Uterus (tissue), 2 donors: Measurements from ENCODE around the gene NTRK2.

Experiments used
- POLR2A ChIP-seq, 2 donors: fragments of 450-650 bp; IDR thresholded peaks; one replicate each; pipeline ENCODE4 v1.6.1; 2016; ENCODE audit warnings: antibody characterized with exemption in 2 of 2, mild to moderate bottlenecking in 1 of 2, moderate library complexity in 1 of 2
- TF ChIP-seq, protein P1 (sequence below), 4 experiments: fragments of 200-600 bp in 2 of 4; fragments of 450-650 bp in 2 of 4; sonication (generic) in 2 of 4; IDR thresholded peaks; one replicate each; pipeline ENCODE4 v1.5.1; 2016 to 2019; ENCODE audit warnings: antibody characterized with exemption in 4 of 4, mild to moderate bottlenecking in 2 of 4, moderate library complexity in 1 of 4

DNA sequence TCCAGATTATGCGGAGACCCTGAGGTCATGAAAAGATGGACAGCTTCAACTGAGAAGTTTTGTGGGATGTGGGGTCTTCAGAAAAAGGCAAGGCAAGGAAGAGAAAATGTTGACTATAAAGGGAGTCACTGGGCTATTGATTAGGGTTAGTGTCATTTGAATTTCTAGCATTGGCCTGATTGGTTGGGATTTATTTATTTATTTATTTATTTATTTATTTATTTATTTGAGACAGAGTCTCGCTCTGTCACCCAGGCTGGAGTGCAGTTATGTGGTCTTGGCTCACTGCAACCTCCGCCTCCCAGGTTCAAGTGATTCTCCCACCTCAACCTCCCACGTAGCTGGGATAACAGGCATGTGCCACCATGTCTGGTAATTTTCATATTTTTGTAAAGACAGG, 279.7 kb downstream of the NTRK2 start:
- no peak for TF ChIP-seq POLR2A (IDR thresholded peaks at IDR 0.05)
- TF ChIP-seq, protein P1, sequence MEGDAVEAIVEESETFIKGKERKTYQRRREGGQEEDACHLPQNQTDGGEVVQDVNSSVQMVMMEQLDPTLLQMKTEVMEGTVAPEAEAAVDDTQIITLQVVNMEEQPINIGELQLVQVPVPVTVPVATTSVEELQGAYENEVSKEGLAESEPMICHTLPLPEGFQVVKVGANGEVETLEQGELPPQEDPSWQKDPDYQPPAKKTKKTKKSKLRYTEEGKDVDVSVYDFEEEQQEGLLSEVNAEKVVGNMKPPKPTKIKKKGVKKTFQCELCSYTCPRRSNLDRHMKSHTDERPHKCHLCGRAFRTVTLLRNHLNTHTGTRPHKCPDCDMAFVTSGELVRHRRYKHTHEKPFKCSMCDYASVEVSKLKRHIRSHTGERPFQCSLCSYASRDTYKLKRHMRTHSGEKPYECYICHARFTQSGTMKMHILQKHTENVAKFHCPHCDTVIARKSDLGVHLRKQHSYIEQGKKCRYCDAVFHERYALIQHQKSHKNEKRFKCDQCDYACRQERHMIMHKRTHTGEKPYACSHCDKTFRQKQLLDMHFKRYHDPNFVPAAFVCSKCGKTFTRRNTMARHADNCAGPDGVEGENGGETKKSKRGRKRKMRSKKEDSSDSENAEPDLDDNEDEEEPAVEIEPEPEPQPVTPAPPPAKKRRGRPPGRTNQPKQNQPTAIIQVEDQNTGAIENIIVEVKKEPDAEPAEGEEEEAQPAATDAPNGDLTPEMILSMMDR (IDR thresholded peaks at IDR 0.05): no peak
